ENCODE measurements around the gene CD8B. TPM values are rescaled to one million over a fixed set of nuclear protein-coding genes. Genes with fewer than 3 reads are reported as not detected.
"Not testable (repeated sequence)": the region's sequence is repeated elsewhere in the genome, so short reads cannot be mapped to it uniquely, and the experiment has no call there.

The CD8B gene
- 0.30 TPM for total RNA-seq
- long read RNA-seq = 0 reads

DNA sequence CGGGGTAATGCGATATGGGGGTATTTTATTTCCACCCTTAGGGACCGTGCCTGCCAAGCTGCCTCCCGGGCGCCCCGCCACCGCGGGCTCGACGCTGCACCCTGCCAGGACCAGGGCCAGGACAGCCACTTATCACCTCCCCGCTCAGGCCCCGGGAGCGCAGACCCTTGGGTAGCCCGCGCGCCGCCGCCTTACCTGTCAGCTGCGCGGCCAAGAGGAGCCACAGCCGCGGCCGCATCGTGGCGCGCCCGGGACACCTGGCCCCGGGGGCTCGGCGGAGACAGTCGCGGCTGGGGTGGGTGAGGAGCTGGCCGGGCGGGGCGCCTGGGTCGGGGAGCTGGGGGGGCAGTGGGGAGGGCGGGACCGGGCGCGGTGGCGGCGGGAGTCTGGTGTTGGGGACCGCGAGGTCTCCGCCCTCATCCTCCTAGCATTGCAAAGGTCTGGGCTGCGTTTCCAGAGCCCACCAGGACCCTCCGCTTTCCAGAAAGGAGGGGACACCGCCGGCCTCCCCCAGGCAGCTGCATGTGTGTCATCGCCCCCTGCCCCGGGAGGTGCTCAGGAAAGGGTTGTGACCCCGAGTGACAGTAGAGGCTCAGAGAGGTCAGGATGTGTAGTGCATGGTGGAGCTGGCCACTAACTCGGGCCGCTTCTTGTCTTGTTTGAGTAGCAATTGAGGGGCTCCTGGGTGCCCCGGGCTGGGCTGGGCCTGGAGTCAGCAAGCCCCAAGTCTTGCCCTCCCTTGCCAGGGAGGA lies at the start of gene CD8B:
Gene CD8B (minus strand): TSS at position 259 of the 752 bp plus-strand sequence. CDS start 21 bp downstream, at position 238.
- intact Hi-C loops (cut with DNase I); DNase-seq (ENCODE audit: missing footprints): not testable (repeated sequence)
- ATAC-seq = peak; percentile 47

DNA sequence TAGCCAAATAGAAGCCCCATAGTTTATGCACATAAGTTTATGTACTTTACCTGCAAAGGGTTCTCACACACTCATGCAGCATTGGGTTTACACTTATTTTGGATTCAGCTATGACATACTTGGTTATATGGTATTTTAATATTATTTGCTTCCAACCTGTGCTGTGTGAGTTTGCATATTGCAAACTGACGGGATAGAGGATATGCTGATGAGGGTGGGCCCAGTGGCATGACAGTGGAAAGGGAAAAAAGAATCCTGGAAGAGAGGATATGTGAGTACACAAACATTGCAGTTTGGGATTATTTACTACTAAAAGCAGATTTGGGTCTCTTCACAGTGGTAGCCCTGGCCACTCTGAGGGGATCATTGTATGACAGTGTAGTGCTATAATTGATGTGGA lies 44.2 kb upstream of the CD8B start:
- DNase-seq (ENCODE audit: missing footprints); ATAC-seq; intact Hi-C loops (cut with DNase I): not testable (repeated sequence)

DNA sequence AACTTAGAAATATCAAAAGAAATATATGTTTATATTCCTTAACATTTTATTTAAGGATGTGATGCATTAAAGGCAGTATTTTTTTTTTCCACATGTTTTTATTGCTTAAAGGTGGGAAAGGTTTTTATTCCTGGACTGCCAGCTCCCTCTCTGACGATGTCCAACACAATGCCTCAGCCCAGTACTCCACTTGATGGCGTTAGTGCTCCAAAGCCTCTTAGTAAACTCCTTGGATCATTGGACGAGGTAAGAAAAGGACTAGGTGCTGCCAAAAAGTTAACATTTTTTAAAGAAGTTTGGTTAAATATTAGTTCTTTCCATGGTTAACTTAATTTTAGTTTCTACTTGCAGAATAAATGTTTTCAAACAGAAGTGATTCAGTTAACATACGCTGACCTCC lies 39.0 kb upstream of the CD8B start:
- intact Hi-C loops (cut with DNase I); ATAC-seq: not testable (repeated sequence)

DNA sequence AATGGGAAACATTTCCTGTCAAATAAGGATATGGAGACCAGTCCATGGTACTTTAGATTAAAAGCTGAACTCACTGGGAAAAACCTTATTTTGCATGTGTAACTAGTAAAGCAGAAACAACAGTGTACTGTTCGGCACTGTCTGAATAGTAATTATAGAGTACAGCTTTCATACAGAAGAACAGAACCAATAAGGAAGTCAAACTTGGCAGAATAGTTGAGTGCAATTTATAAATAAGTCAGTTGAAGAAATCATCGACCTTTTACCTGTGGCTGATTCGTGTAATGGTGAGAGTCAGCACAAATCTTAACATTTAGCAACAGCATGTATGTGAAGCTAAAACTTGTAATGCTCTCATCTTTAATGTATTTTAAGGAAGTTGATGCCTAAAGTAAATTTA lies 24.3 kb upstream of the CD8B start:
- DNase-seq (ENCODE audit: missing footprints); ATAC-seq; intact Hi-C loops (cut with DNase I): not testable (repeated sequence)

More for the DNA sequence above, 39.0 kb upstream of the CD8B start:
- not testable (repeated sequence) for DNase-seq (ENCODE audit: missing footprints)

DNA sequence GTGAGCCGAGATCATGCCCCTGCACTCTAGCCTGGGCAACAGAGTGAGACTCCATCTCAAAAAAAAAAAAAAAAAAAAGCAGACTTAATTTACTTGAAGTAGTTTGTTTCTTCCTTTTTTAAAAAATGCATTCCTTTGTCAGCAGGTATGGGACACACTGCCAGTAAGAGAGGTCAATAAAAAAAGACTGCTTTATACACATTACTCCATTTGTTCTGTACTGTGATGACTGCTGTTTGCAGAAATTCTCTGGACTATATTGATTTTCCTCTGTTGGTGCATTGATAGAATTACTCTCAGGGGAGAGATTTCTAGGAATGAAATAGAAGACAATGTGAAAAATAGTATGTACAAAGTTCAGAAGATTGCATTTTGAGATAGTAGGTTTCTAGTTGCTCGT lies 21.2 kb upstream of the CD8B start:
- DNase-seq (ENCODE audit: missing footprints); intact Hi-C loops (cut with DNase I): not testable (repeated sequence)

DNA sequence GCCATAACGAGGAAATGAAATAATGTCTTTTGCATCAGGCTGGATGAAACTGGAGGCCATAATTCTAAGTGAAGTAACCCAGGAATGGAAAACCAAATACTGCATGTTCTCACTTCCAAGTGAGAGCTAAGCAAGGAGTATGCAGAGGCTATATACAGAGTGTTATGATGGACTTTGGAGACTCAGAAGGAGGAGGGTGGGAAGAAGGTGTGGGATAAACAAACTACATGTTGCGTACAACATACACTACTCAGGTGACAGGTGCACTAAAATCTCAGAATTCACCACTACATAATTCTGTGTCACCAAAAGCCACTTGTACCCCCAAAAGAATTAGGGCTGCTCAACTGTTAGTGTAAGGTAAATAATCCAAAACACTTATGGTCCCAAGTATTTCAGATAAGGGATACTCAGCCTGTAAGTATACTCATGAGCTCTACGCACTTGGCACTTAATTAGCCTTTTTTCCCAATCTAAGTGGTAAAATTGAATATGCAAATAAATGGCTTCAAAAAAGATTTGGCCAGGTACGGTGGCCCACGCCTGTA lies 20.5 kb upstream of the CD8B start:
- ATAC-seq; DNase-seq (ENCODE audit: missing footprints); intact Hi-C loops (cut with DNase I): not testable (repeated sequence)

More for the DNA sequence above, 21.2 kb upstream of the CD8B start:
- not testable (repeated sequence) for ATAC-seq

DNA sequence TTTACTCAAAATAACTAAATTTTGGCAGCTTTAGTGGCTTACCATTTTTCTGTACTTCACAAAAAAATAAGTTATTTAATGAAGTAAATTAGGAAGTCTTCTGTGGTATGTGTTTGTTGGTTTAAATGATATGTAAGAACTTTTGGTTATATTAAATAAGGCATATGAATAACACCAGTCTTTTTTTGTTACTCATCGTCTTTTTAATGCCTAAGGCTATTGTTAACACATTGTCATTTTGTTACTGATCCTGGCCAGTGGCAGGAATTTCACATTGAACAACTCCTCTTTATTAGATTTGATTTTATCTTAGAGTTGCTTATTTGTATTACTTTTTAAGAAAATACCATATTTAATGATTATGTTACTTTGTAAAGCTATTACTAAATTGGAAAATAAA lies 17.3 kb upstream of the CD8B start:
- intact Hi-C loops (cut with DNase I); ATAC-seq; DNase-seq (ENCODE audit: missing footprints): not testable (repeated sequence)

DNA sequence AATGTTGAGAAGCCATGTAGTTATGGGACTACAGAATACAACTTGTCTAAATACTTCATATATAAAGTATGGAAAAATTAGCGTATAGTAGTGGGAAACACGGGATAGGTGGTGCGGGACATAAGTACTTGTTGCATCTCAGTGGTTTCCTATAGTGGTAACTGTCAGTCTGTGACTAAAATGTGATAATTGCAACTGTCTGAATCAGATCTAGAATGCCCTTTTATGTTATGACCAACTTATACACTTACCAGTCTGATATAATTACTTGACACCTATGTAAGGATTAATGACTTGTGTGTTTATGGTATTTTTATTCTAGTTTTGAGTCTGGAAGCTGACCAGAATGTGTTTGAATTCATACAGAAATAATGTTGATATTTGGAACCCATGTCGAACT lies 9.3 kb upstream of the CD8B start:
- ATAC-seq; DNase-seq (ENCODE audit: missing footprints); intact Hi-C loops (cut with DNase I): not testable (repeated sequence)

DNA sequence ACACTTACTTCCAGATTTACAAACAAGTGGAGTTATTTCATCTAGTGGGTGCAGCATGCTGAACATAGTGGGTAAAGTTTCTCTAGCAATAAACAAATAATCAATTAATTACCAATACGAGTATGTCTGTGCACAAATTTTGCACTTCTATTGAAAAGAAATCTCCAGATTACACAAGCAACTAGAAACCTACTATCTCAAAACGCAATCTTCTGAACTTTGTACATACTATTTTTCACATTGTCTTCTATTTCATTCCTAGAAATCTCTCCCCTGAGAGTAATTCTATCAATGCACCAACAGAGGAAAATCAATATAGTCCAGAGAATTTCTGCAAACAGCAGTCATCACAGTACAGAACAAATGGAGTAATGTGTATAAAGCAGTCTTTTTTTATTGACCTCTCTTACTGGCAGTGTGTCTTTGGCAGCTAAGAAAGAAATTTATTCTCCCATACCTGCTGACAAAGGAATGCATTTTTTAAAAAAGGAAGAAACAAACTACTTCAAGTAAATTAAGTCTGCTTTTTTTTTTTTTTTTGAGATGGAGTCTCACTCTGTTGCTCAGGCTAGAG lies 7.3 kb upstream of the CD8B start:
- DNase-seq (ENCODE audit: missing footprints); ATAC-seq; intact Hi-C loops (cut with DNase I): not testable (repeated sequence)

DNA sequence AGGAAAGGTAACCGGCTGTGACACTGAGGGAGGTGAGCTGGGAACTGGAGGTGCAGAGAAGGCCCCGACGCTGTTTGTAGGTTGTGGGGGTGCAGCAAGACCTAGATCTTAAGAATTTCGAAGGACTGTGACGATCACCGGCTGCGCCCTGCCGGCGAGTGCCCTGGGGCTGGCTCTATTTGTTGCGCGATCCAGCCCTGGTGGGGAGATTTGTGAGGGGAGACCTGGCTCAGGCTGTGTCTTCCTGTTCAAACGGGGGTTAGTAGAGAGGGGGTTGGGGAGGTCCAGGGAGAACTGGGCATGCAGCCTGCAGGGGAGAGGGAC lies 656 bp upstream of the CD8B start:
- not testable (repeated sequence) for ATAC-seq

DNA sequence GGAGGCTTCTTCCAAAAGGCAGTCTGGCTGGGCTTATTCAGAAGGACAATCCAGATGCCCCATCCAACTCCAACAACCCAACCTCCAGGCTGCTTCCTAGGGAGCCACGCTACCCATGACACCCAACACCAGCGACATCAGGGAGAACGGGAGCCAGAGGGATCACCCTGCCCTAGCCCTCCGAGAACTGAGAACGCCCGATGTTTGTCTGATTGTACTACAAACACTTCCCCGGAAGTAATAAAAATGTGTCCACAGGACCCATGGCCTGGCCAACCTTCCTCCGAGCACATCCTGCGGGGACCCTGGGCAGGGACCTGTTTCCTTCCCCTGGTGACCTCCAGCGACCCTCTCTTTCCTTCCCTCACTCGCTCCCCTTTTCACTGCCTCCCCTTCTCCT lies 511 bp downstream of the CD8B start:
- intact Hi-C loops (cut with DNase I); DNase-seq (ENCODE audit: missing footprints); ATAC-seq: not testable (repeated sequence)

More for the DNA sequence above, 656 bp upstream of the CD8B start:
- DNase-seq (ENCODE audit: missing footprints); intact Hi-C loops (cut with DNase I): not testable (repeated sequence)

DNA sequence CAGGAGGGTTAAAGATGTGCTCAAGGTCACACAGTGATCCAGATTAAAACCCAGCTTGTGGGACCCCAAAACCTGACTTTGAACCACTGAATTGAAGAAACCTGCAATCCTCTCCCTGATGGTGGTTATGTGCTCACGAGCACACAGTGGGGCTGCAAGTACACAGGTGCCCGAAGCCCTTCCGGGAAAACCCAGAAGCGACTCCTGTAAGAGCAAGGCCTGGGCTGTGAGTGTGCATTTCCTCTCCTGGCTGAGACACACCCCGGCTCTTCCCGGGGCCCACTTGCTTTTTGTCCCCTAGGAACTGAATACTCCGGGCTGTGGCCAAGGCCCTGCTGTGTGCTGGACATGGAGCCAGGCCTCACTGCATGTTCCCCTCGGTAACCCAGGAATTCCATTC lies 1.1 kb downstream of the CD8B start:
- ATAC-seq; DNase-seq (ENCODE audit: missing footprints); intact Hi-C loops (cut with DNase I): not testable (repeated sequence)

DNA sequence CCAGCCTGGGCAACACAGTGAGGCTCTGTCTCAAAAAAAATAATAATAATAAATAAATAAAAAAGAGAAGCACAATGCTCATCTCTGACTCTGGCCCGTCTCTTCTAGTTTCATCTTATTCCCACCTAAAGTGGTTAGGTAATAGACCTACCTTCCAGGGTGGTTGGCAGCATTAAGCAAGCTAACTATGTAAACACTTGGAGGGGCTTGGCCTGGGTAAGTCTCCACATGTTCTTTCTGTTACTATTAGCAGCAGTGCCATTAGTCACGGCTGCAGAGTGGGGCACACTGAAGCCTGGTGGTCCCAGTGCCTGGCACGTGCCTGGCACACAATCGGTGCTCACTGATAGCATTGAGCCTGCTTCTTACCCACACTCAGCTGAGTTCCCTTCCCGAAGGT lies 4.0 kb downstream of the CD8B start:
- DNase-seq (ENCODE audit: missing footprints); intact Hi-C loops (cut with DNase I); ATAC-seq: not testable (repeated sequence)

DNA sequence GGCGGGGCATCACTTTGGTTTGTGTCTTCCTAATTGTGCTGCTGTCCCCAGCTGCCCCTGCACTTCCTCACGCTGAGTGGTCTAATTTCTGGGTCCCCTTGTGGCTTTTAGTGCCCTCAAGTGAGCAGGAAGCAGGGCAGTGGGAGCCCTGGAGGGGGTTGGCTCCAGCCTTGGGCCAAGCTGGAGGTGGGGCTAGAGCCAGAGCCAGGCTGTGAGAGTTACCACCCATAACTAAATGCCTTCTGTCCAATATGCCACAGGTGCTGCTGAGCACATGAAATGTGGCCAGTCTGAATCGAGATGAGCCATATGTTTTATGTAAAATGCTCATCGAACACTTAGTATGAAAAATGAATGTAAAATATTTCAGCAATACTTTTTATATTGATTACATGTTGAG lies 5.2 kb downstream of the CD8B start:
- DNase-seq (ENCODE audit: missing footprints); intact Hi-C loops (cut with DNase I); ATAC-seq: not testable (repeated sequence)

DNA sequence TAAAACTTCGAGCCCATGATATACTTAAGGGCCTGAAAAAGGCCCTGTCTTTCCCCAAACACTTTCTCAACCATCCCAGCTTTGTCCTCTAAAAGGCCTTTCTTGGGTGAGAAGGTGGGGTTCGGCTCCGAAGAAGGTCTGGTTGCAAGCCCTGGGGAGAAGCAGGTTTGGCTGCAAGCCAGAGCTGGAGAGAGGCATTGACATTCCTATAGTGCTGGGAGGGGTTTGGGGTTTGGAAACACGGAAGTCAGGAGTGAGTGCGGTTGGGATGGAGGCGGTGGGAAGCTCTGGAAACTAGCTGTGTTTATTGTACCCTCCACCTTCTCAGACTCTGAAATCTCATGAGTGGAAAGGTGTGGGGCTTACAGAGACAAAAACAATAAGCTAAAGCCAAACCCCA lies 5.7 kb downstream of the CD8B start:
- intact Hi-C loops (cut with DNase I); DNase-seq (ENCODE audit: missing footprints); ATAC-seq: not testable (repeated sequence)

DNA sequence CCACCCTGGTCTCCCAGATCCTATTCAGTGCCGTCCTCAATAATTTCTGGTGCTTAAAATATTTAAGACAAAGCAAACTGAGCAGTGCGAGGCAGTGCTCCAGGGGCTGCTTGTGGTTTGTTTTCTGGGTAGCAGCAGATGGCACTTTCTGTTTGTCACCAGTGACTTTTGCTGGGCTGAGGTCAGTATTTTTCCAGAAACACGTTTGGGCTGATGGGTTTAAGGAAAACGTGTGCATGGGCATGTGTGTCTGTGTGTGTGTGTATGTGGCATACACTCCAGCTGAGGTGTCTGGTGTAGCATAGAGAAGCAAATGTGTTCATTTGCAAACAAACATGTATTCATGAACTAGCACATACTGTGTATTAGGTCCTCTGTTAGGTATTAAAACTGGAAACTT lies 10.1 kb downstream of the CD8B start:
- intact Hi-C loops (cut with DNase I); DNase-seq (ENCODE audit: missing footprints); ATAC-seq: not testable (repeated sequence)

DNA sequence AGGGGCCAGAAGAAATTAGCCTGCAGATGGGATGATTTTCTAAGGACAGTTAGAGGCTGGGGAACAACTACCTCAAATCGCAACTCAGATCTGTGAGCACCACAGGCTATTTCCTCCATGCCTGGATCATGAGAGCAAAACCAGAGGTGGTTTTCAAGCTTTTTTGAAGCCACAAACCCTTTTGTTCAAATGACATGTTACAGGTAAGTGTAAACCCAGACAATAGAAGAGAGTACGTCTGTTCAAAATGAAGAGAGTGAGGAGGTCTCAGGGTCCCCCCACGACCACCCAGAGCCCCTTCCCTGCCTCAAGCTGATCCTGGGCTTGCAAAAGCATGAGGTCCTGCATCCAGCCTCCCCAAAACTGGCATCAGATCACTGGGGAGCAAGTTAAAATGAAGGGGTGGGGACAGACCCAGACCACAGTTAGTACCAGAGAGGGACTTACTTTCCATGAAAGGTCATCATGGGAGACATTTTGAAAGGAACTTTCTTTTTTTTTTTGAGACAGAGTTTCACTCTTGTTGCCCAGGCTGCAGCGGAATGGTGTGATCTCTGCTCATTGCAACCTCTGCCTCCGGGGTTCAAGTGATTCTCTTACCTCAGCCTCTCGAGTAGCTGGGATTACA lies 19.0 kb downstream of the CD8B start:
- ATAC-seq; intact Hi-C loops (cut with DNase I); DNase-seq (ENCODE audit: missing footprints): not testable (repeated sequence)

DNA sequence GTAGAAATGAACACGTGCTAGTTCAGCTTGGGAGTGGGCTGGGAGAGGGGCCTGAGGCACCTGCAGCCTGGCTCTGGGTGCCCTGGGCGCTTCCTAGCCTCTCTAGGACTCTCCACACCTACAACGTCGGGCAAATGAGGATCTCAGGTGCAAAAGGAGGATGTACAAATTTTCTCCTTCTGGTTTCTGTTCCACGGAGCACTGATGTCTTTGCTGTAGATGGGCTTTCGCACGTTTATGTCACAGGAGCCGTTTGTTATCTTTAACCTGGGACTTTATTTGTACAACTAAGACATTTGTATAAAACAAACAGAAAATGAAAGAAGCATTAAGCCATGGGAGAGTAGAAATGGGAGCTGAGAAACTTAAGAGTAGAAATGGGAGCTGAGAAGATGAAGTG lies 20.4 kb downstream of the CD8B start:
- intact Hi-C loops (cut with DNase I); ATAC-seq; DNase-seq (ENCODE audit: missing footprints): not testable (repeated sequence)

All from Right ventricle myocardium inferior (tissue), 1 donor.